OCI-M1 (cell line): Measurements from ENCODE around the gene SEC11C.
A peak's percentile ranks its signal among the peaks of the same experiment; 100 is the strongest.

ENCODE experiments used
- DNase-seq: peaks from one replicate; lab custom pipeline; 2025; lab: John Stamatoyannopoulos, UW

SEC11C gene

GRCh38 chr18:59144483-59144882 is 4.8 kb downstream of the SEC11C start:
- no peak for DNase-seq

- no peak for DNase-seq
These were observed 5.4 kb downstream of the SEC11C start for GRCh38 chr18:59145055-59145454.

- no peak for DNase-seq
These were observed 8.5 kb downstream of the SEC11C start for GRCh38 chr18:59148192-59148591.

GRCh38 chr18:59149007-59149406 is 9.3 kb downstream of the SEC11C start:
- DNase-seq, result no peak

- DNase-seq, result no peak
These were observed 9.7 kb downstream of the SEC11C start for GRCh38 chr18:59149416-59149815.

DNA sequence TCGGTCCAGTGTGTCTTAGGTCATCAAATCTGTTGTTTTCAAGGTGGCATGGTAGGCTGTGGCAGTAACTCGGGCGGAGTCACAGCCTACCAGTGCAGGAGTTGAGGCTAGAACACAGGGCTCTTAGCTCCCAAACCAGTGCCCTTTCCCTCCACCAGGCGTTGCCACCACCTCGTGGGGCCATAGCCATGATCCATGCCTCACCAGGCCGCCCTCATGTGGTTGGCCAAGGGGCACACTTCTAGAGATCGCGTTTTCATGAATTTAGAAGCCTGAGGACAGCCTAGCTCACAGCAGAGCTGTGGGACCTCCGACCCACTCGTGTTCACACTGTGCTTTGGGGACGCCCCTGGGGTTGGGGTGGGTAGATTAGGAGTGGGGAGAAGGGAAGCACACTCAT is 10.6 kb downstream of the SEC11C start:
- no peak for DNase-seq

- DNase-seq, result no peak
These were observed 15.5 kb downstream of the SEC11C start for GRCh38 chr18:59155153-59155552.

DNA sequence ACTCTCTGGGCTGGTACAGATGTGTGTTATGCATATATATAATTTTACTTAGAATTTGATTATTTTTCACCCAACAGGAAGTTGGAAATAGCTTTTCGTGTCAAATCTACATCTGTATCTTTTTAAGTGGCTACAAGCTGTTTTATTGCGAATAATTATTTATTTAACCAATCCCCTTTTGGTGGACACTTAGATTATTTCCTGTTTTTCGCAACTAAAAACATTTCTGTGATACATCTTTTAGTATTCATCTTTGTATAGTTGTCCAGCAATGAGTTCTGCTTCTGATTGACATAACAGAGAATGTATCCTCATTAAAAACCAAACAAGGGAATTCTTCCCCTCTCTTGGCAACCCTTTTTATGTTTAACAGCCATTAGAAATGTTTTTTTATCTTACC is 16.6 kb downstream of the SEC11C start:
- DNase-seq, result no peak

DNA sequence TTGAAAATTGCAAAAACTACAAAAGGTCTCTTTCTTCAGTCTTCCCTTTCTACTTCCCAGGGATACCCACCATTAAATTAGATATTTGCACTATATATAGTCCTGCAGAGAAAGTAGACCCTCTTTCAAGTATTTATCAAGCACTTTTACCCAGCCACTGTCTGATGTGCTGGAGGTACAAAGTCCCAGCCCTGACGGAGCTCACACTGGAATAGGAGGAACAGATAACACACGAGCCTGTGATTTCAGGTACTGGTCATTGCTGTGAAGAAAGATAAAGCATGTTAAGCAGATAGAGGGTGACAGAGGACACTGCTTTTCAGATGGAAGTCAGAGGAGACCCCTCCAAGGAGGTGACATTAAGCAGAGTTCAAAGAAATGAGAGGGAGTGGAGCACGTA is 19.6 kb downstream of the SEC11C start:
- DNase-seq, result no peak

DNA sequence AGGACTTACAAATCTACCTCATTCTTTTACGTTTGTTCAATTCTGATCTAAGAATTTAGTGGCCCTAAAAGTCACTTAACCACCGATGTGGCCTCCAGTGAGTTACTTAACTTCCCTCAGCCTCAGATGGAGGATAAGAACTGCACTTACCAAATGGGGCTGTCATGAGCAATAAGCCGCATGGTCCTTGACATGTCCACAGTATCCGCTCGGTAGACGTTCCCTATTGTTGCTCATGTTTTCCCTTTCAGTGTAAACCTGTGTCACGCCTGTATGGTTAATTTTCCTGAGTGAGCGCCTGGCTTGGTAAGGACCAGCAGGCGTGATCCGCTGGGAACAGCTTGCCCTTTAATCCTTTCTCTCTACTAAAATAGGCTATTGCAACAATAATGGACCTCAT is 20.3 kb downstream of the SEC11C start:
- no peak for DNase-seq

DNA sequence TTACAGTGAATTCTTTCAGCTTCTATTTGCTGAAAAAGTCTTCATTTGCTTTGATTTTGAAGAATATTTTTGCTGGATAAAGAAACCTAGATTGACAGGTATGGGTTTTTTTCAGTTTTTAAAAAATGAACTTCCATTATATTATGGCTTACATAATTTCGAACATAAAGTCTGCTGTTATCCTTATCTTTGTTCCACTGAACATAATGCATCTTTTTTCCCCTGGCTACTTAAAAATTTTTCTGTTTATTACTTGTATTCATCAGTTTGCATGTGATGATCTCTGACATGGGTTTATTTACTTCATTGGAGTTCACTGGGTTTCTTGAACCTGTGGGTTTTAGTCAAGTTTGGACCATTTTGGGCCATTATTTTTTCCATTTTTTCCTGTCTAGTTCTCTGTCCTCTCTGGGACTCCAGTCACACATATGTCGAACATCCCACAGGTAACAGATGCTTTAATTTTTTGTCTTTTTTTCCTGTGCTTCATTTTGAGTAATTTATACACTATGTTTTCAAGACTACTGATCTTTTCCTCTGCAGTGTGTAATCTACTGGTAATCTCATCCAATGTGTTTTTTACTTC is 33.1 kb downstream of the SEC11C start:
- DNase-seq, result peak; percentile 10

- no peak for DNase-seq
These were observed 37.8 kb downstream of the SEC11C start for GRCh38 chr18:59177485-59177884.

DNA sequence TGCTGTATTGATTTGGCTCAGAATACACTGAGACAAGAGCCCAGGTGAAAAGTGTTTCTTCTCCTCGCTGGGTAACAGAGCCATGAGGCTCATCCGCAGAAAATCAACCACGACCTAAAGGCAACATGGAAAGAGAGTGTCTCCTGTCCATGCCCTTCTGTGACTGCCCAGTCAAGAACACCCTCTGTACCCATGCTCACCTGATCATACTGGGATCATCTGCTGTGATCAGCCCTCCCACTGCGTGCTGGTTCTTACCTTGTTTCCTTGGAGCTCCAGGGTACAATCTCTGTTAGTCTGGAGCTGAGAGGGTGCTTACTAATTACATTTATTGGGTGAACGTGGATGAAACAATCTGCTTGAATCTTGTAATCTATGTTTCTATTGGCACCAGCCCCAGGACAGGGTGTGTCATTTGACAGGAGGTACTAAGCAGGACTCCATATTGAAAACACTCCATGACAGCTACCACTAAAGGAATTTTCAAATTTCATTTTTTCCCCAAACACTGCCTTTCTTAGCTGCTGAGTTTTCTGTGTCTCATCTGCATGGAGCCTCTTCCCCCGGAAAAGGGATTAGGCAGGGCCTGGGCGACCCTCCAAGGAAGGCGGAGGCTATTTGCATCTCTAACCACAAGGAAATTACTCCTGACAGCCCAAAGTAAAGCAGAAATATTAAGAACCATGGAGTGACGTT is 40.6 kb downstream of the SEC11C start:
- DNase-seq, result no peak

- DNase-seq, result no peak
These were observed 43.0 kb downstream of the SEC11C start for GRCh38 chr18:59182673-59183072.

GRCh38 chr18:59189008-59189407 is 49.3 kb downstream of the SEC11C start:
- DNase-seq, result no peak

GRCh38 chr18:59189746-59190145 is 50.1 kb downstream of the SEC11C start:
- DNase-seq, result no peak

DNA sequence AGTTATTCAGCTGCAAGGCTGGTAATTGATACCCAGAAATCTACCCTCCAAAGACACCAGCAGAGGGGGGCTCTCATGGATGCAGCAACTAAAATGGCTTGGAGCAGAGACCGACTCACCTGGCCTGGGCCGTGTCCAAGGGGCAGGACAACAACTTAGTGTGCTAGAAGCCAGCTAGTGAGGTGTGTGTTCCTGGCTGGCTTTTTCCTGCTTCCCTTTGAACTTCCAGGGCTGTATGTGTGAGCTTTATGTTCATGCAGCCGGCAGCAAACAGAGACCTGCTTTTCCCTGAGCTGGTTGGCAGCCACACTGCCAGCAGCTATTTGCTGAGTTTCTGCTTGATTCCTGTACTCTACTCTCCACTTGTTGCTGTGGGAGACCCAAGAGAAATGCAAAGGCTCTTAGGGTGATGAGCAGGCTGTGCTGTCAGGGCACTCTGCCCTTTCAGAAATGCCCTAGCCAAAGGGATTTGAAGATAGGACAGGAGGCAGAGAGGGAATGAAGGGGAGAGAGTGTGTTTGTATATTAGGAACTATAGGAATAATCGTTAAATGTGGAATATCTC is 56.6 kb downstream of the SEC11C start:
- DNase-seq, result no peak

- DNase-seq, result no peak
These were observed 58.0 kb downstream of the SEC11C start for GRCh38 chr18:59197636-59198035.

DNA sequence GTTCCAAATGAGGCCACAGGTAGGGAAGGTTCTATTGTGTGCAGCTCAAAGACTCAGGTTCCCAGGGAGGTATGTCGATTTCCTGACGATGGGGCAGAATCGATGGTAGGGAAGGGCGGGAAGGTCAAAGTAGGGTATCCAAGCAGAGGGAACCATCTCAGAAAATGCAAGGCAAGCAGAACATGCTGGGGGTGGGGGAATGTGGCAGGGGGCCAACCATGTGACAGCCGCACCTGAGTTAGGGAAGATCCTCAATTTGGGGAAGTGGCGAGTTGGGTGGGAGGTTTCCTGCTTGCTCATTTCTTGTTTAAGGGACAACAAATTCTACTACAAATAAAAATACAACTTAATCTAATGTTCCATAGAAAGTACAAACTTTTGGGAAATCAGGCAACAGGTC is 58.5 kb downstream of the SEC11C start:
- no peak for DNase-seq

- no peak for DNase-seq
These were observed 61.1 kb downstream of the SEC11C start for GRCh38 chr18:59200787-59201186.

GRCh38 chr18:59202258-59202820 is 62.7 kb downstream of the SEC11C start:
- no peak for DNase-seq

- DNase-seq, result no peak
These were observed 67.8 kb downstream of the SEC11C start for GRCh38 chr18:59207506-59207905.
